Measurements from ENCODE around the gene HRG.
"Not testable (repeated sequence)": the region's sequence is repeated elsewhere in the genome, so short reads cannot be mapped to it uniquely, and the experiment has no call there.

Gene HRG

DNA sequence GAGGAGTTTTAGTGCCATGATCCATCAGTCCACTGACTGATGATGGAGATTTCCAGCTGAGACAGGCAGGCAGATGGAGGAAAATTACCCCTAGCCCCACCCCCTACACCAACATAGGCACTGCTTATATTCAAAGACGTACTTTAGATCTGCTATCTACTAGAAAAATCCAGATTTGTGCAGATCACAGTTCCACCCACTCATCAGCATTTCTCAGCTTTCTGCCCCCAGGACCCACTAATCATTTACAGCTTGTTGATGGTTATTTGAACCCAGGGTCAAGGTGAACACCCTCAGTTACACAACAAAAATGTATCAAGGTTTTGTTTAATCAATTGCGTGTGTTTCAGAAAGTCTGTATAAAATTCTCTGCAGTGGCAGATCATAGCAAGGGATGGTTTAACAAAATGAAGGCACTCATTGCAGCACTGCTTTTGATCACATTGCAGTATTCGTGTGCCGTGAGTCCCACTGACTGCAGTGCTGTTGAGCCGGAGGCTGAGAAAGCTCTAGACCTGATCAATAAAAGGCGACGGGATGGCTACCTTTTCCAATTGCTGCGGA lies at the start of gene HRG:
Gene HRG (plus strand): TSS at position 390 of the 564 bp plus-strand sequence. CDS start 18 bp downstream, at position 408.
- DNase-seq (ENCODE audit: low read depth): no peak

- DNase-seq (ENCODE audit: low read depth): no peak
Measured at GRCh38 chr3:186616299-186616617, 49.6 kb upstream of the HRG start.

GRCh38 chr3:186617036-186617946 lies 48.5 kb upstream of the HRG start:
- DNase-seq (ENCODE audit: low read depth): peak; percentile 73

DNA sequence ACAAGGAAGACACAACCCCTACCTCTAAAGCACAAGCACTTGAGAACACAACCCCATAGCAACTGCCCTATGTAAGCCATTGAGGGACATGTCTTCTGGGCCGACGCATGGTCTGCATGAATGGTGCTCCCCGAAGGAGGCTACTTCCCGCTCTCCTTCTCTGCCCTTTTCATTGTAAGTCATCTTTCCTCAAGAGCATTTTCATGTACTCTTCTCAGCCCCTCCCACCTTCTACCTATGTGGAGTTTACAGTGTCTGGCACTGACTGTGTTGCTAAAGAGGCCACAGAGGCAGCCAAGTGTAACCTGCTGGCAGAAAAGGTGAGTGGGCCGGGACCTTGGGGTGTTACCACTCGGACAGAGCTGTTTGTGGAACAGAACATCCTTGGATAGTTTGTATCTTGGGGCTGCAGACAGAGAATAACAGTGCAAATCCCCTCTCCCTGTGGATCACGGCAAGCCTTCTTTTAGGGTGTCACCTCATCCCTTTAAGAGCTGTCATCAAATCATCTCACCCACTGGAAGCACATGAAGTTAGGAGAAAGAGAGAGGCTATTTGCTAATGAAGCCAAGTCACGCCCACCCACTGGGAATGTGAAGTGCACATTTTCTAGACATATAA lies 47.4 kb upstream of the HRG start:
- no peak for DNase-seq (ENCODE audit: low read depth)

GRCh38 chr3:186619787-186620212 lies 46.0 kb upstream of the HRG start:
- DNase-seq (ENCODE audit: low read depth): no peak

DNA sequence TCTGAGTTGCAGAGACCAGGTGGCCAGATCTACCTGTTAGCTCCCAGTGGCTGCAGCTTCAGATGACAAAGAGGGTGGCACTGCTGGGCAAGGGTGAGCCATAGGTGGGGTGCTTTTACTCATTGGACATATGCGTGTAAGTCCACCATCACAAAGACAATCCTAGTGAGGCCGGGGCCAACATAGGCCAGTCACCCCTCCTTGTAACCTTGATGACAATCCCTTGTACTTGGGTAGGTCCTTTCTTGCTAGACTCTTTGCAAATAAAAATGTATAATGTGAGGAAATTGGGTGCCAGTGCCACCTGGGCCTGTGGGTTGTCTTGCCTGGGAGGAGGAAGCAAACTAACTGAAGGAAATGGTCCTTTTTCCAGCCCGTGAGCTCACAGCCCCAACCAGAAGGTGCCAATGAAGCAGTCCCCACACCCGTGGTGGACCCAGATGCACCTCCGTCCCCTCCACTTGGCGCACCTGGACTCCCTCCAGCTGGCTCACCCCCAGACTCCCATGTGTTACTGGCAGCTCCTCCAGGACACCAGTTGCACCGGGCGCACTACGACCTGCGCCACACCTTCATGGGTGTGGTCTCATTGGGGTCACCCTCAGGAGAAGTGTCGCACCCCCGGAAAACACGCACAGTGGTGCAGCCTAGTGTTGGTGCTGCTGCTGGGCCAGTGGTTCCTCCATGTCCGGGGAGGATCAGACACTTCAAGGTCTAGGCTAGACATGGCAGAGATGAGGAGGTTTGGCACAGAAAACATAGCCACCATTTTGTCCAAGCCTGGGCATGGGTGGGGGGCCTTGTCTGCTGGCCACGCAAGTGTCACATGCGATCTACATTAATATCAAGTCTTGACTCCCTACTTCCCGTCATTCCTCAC lies 45.4 kb upstream of the HRG start:
- no peak for DNase-seq (ENCODE audit: low read depth)

- DNase-seq (ENCODE audit: low read depth): no peak
Measured at GRCh38 chr3:186621894-186622650, 43.7 kb upstream of the HRG start.

DNA sequence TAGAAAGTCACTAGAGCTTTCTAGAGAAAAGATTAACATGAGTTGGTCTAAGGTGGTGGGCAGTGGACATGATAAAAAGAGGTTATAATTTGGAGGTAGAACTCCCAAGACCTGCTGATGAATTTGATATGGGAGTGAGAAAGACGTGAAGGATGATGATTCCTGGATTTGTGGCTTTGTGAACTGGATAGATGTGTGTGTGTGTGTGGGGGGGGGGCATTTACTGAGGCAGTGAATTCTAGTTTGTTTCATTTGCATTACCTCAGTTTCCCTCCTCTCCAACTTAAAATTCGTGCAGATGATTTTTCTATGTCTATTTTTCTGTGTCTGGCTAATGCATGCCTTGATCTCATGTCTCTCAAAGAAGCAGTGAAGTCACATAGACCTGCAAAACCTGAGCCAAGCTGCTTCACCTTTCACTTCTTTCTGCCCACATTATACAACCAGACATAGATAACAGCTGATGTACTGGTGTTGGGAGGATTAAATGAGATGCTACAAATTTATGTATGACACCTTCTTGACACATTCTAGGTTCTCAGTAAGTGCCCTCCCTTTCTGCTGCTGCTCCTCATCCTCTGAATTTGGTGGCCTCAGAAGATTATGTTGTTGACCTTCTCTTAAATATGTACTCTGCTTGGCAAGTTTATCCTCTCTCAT lies 43.0 kb upstream of the HRG start:
- no peak for DNase-seq (ENCODE audit: low read depth)

DNA sequence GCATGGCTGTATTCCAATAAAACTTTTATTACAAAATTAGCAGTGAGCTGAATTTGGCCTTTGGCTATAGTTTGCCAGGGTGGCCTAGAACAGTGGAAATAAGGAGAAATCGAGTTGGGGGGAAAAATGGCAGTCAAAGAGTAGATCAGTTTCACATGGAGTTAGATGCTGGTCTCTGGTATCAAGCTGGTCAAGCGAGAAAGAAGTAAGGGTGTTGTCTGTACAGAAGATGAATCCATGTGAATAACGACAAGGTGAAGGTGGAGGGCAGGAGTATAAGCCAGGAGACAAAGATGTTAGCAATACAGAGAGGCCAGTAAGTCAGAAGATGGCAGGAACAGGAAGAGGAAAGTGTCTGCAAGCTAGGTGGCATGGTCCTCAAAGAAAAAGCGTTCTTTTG lies 41.2 kb upstream of the HRG start:
- no peak for DNase-seq (ENCODE audit: low read depth)

GRCh38 chr3:186625600-186626042 lies 40.2 kb upstream of the HRG start:
- no peak for DNase-seq (ENCODE audit: low read depth)

GRCh38 chr3:186626254-186626847 lies 39.5 kb upstream of the HRG start:
- no peak for DNase-seq (ENCODE audit: low read depth)

- DNase-seq (ENCODE audit: low read depth): no peak
Measured at GRCh38 chr3:186627852-186628414, 37.9 kb upstream of the HRG start.

GRCh38 chr3:186628756-186629155 lies 37.1 kb upstream of the HRG start:
- DNase-seq (ENCODE audit: low read depth): no peak

- no peak for DNase-seq (ENCODE audit: low read depth)
Measured at GRCh38 chr3:186630950-186631641, 34.7 kb upstream of the HRG start.

GRCh38 chr3:186633481-186633880 lies 32.3 kb upstream of the HRG start:
- DNase-seq (ENCODE audit: low read depth): no peak

- DNase-seq (ENCODE audit: low read depth): not testable (repeated sequence)
Measured at GRCh38 chr3:186634207-186634606, 31.6 kb upstream of the HRG start.

DNA sequence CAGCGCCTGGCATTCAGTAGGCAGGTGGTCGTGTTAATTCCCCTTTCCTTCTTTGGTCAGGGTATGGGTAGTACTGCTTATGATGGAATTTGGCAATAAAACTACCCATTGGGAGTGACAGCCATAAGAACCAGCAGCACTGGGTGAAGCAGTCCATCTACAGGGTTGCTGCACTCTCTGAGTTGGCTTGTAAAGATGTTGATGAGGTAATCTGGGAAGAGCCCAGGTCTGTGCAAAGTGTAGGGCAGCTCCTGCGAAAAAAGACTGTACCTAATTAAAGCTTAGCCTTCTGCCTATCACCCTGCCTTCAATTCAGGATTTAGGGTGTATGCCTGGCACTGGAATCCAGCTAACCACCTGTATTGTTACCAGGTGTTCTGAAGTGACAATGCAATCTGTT lies 30.3 kb upstream of the HRG start:
- DNase-seq (ENCODE audit: low read depth): no peak

- no peak for DNase-seq (ENCODE audit: low read depth)
Measured at GRCh38 chr3:186636536-186636935, 29.3 kb upstream of the HRG start.

GRCh38 chr3:186637686-186638085 lies 28.1 kb upstream of the HRG start:
- no peak for DNase-seq (ENCODE audit: low read depth)

DNA sequence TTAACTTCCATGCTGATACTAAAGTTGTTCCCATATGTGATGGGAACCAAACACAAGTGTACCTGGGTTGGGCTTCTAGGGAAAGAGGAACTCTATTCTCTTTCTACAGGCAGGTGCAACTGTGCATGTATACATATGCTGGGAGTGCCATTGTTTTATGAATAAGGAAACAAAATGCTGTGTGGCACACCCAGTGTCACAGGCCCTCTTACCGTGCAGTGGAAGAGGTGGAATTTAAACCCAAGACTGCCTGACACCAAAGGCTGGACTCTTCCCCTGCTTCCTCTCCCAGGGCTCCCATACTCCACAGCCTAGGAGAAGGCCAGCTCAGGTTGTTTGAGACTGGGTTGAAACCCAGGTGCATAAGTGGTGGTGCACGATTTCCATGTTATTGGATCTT lies 27.6 kb upstream of the HRG start:
- DNase-seq (ENCODE audit: low read depth): no peak
